ENCODE measurements around the gene PPP2R2D.
"Not testable (repeated sequence)": the region's sequence is repeated elsewhere in the genome, so short reads cannot be mapped to it uniquely, and the experiment has no call there.

The PPP2R2D gene

DNA sequence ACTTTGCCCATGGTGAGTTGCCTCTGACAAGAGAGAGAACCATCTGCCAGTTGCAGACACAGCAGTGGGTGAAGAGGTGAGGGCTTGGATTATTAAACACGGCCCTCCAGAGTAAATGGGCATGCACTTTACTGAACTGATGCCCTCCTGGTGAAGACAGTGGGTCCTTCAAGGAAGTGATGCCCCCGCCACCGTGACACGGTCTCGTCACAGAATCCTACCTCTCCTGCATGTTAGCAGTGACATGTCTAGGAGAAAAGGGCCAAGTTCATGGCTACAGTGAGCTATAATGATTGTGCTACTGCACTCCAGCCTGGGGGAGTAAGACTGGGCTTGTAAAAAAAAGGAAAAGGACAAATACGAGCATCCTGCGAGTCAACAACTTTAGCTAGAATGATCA lies 78.5 kb downstream of the PPP2R2D start:
- DNase-seq: no peak

DNA sequence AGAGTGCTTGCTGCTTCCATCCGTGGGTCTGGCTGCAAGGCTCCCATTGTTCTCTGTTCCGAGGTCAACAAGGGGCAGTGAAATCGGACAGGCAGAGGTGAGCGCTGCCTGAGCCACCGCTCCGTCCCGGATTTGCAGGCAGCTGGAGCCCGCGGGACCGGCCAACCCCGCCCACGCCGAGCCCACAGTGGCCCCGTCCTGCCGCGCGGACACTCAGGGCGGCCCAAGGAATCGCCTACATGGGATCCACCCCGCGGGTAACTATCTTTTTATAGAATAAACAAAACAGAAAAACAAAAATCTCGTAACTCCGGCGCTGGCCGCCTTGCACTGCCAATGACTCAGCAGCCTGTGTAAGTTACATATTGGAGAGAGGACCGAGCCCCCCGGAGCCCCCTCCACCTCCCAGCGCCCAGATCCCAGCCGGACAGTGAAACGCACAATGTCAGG lies 79.0 kb downstream of the PPP2R2D start:
- no peak for DNase-seq

DNA sequence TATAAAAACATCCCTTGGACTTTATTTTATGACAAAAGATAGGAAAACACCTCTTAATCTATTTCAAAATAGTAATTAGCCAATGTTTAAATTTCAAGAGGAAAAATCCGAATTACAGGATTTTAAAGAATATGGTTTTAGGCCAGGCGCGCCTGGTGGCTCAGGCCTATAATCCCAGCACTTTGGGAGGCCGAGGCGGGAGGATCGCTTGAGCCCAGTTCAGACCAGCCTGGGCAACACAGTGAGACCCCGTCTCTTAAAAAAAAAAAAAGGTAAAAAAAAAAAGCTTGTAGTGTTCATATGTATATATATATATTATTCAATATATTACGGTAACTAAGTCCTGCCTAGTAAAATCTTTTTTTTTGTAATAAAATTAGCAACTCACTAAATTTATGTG lies 79.5 kb downstream of the PPP2R2D start:
- no peak for DNase-seq

DNA sequence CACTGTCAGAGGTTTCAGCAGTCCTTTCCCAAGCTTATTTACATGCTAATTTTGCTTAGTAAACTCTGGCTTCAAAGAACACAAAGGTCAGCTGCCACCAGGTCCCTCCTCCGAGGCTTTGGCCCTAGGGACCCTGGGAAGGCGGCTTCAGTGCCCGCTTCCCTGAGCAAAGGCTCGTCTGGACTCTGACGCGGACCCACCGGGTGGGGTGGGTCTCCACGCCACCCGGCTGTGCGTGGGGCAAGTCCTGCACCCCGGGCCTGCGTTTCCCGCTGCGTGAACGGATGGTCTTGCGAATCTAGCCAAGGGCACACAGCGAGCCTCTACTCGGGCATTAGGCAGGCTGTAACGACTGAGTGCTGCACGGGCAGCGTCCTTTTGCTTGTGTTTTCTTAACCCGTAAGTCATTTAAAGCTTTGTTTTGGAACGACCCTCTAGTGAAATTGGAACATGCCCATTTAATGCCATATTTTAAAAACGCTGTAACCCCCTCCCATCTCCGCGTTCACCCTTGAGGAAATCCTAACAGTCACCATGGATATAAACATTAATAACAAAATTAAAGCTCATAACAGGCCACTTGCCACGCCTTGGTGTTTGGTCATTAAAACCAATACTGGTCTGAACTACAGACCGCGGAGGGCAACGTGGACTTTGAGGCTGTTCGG lies 80.1 kb downstream of the PPP2R2D start:
- DNase-seq: peak in 1 of 2 experiments; percentile 7

DNA sequence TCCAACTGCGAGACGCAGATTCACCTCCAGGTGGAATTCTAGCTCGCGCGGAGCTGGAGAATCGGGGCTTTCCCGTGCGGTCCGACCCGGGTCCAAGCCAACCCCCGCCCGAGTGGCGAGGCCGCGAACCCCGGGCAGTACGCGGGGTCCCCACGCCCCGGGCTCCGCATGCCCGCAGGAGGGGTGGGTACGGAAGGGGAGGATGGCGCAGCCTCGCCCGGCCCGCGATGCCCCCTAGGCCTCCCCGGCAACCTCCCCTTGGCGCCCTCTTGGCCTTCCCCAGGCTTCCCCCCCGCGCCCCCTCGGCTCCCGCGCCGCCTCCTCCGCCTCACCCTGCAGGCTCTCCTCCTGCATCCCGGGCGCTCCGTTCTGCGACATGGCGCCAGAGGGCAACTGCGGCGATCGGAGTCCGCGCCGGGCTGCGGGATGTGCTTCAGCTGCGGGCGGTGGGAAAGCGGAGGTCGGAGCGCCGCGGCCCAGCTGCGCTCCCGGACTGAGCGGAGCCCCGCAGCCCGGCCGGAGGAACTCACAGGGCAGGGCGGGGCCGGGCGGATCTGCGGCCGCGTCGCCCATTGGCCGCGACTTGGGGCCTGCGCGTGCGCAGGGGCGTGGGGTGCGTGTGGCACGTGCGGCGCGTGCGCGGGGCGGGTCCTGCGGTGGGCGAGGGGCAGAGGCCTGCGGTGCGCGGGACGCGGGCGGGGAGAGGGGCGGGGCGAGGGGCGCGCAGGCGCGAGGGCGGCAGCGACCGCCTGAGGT lies 80.8 kb downstream of the PPP2R2D start, which contains the start of gene BNIP3:
Gene BNIP3, minus strand, starts transcription at position 495 of the 756 bp plus-strand sequence. Its CDS starts 117 bp downstream, at position 378.
- peak; percentile 61 to 91 for DNase-seq

DNA sequence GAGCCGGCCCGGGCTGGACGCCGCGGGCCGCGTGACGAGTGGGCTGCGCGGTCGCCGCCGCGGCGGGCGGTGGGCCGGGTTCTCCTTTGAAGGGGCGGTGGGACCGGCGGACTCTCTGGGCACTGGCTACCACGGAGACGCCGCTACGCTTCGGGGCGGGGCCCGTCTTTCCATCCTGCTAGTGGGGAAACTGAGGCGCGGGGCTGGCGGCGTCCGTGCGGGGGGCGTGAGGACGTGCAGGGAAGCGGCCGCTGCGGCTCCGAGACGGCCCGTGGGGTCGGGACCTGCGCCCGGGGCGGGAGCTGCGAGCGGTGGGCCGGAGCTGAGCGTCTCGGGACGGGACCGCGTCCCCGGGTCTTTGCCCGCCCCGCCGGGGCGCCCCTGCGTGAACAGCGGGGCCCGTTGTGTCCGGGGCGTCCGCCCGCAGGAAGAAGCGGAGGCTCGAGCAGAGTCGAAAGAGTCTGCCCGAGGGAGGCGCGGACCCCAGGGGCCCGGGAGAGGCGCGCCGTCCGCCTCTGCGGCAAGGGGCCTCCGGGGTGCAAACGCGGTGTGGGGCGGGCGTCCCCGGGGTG lies 81.5 kb downstream of the PPP2R2D start:
- DNase-seq: no peak

DNA sequence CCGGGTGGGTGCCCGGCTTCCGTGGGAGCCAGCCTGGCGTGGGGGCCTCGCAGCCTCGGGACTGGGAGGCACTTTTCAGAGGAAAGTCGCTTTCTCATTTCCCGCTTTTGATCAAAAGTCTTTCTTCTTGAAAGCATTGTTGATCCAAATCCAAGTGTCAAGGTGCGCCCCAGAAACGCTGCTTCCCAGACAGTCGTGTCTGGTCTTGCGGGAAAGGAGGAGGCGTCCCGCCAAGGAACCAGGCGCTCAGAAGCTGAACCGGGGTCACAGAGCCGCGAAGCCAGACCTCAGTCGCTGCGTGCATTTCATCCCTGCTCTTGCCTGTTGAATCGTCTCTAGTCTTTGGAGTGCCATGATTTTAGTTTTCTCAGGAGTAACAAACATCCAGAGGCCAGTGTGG lies 82.0 kb downstream of the PPP2R2D start:
- no peak for DNase-seq

DNA sequence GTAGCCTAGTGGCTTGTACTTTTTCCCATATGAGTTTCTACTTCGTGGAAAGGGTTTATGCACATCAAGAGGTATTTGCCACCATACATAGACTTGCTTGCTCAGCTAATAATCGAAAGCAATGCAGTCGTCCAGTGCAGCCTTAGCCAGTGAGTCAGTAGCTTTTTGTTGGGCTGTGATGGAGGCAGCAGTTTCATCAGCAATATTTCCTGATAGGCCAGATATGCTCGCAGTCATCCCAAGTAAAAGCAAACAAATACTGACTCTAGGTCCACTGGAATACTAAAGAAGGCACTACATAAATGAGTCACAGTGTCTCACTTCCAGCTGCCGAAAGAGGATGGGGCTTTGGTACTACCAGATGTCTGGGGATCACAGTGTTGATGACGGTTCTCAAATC lies 83.0 kb downstream of the PPP2R2D start:
- no peak for DNase-seq

DNA sequence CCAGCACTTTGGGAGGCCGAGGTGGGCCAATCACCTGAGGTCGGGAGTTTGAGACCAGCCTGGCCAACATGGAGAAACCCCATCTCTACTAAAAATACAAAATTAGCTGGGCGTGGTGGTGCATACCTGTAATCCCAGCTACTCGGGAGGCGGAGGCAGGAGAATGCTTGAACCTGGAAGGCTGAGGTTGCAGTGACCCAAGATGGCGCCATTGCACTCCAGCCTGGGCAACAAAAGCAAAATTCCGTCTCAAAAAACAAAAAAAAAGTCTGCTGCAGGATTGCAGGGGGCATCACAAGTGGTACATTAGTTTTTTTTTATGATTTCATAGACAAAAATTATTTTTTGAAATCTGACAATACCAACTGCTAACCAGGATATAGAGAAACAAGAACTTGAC lies 86.0 kb downstream of the PPP2R2D start:
- DNase-seq: not testable (repeated sequence)

DNA sequence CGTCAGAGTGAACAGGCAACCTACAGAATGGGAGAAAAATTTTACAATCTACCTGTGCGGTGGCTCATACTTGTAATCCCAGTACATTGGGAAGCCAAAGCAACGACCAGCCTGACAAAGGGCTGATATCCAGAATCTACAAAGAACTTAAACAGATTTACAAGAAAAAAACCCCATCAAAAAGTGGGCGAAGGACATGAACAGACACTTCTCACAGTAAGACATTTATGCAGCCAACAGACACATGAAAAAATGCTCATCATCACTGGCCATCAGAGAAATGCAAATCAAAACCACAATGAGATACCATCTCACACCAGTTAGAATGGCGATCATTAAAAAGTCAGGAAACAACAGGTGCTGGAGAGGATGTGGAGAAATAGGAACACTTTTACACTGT lies 86.5 kb downstream of the PPP2R2D start:
- DNase-seq: not testable (repeated sequence)

DNA sequence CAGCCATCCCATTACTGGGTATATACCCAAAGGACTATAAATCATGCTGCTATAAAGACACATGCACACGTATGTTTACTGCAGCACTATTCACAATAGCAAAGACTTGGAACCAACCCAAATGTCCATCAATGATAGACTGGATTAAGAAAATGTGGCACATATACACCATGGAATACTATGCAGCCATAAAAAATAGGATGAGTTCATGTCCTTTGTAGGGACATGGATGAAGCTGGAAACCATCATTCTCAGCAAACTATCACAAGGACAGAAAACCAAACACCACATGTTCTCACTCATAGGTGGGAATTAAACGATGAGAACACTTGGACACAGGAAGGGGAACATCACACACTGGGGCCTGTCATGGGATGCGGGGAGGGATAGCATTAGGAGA lies 87.0 kb downstream of the PPP2R2D start:
- not testable (repeated sequence) for DNase-seq

DNA sequence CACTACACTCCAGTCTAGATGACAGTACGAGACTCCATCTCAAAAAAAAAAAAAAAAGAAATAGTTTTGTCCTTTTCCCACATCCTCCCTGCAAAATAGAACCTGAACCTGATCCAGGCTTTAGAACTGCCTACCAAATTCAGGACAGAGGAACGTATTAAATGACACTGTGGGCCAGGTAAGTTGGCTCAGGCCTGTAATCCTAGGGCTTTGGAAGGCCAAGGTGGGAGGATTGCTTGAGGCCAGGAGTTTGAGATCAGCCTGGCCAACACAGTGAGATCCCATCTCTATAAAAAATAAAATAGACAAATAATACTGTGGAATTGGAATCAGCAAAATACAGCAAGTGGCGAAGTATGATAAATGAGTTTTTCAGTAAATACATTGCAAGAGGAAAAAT lies 90.9 kb downstream of the PPP2R2D start:
- no peak for DNase-seq

DNA sequence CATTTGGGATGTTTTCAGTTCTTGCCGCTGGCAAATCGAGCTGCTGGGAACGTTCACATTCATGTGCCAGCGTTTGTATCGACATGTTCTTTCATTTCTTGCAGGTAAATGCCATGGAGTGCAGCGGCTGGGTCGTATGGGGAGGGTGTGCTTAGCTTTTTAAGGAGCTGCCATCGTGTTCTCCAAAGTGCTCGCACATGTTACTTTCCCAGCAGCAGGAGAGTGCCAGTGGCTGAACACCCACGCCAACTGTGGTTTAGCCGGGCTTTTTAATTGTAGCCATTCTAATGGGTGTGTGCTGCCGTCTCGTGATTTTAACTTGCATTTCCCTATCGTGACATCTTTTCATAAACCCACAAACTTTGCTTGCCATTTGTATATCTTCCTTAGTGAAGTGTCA lies 92.5 kb downstream of the PPP2R2D start:
- DNase-seq: no peak

DNA sequence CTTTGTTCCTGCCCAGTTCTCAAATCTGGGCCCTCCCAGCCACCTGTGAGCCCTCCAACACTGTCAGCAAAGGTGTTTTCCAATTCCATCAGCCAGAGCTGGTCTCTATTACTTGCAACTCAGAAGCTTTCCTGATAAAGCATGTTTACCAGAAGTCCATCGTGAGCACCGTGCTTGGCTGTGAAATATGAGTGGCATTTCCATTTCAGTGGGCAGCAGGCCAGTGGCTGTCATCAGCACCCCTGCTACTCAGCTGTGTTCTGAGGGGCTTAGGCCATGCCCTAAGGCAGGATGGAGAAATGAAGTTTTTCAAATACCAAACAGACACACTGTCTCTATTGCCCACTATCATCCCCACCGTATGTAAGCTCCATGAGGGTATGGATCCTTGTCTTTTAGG lies 93.6 kb downstream of the PPP2R2D start:
- DNase-seq: no peak

DNA sequence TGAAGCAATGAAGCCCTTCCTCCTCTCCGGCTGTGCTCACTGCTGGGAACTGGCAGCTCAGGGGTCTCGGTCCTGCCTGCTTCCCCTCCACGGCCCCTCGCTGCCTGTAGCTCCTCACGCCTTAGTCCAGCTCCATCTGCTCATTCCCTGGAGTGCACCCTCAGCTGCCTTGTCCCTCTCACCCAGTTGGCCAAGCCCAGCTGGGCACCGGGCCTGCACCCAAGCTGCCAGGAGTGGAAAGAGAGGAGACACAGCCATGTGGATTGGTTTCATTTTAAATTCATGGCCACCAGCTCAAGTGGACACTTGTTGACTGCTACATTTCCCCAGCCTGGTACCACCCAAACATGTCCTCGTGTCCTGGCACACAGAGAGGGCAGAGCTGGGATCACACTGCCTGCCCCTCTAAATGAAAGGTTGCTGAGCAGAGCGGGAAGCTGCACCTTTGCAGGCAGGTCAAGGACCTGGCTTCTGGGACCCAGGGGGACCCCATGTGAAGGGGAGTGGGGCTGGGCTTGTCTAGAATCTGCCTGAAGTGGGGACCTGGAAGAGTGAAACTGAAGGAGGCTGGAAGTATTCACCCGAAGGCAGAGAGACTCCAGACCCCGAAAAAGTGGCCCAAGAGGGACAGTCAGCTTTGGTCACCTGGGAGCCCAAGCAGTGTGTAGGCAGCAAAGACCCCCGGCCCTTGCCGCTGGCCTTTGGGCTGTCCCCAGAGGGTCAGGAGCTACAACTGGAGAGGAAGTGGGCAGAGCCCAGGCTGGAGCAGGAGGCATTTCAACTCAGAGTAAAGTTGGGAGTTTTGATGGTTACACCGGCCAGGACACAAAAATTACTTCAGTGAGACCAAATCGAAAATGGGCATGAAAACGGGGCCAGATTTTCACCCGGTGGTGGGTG lies 95.9 kb downstream of the PPP2R2D start:
- DNase-seq: no peak

DNA sequence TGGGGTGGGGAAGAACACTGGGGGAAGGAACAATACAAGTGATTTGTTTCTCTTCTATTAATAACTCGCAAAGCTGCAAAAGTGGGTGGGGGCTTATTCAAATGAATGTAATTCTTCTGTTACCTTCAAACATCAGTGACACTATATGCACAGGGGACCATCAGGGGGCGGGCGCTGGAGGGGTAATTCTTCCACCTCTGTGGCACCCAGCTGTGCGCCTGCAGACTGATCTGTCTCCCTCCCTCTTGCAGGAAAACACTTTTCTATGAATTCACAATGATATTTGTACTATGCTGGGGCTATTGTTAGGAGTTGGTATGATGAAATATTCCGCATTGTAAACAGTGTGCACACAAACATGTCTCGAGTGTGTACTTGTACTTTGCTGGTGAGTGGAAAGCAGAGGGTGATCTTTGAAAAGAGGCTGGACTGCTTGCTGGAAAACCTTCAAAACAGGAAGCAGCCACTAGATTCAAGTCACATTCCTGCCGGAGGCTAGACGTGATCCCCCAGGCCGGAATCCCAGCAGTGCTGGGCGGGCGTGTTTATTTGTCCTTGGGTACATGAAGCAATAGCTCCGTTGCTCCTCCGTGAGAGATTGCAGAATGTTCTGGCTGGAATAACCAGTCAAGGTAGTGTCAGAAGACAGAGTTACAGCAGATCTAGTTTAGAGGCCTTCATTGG lies 96.7 kb downstream of the PPP2R2D start:
- DNase-seq: no peak

DNA sequence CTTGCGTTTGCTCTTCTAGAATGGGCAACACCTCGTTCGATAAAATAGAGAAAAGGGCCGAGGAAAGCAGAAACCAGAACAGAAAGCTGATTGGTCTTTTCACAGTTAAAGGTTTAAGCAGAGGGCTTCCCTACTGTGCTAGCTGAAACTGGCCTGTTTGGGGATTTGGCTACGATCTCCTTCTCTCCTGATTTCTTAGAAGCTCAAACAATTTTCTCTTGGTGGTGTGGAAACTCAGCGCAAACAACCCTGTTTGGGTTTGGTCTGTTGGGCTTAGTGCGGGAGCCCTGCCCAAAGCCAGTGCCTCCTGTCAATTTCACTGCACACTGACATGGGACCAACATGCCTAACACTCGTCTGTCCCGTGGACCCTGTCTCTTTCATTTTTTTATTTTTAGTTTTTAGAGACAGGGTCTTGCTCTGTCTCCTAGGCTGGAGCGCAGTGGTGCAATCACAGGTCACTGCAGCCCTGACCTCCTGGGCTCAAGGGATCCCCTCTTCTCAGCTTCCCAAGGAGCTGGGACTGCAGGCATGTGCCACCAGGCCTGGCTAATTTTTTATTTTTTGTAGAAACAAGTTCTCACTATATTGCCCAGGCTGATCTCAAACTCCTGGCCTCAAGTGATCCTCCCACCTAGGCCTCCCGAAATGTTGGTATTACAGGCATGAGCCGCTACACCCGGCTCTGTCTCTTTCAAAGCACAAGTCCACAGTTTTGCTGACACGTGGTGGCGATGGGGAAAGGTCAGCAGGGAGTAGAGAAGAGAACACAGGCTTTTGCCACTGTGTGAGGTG lies 97.4 kb downstream of the PPP2R2D start:
- DNase-seq: no peak

DNA sequence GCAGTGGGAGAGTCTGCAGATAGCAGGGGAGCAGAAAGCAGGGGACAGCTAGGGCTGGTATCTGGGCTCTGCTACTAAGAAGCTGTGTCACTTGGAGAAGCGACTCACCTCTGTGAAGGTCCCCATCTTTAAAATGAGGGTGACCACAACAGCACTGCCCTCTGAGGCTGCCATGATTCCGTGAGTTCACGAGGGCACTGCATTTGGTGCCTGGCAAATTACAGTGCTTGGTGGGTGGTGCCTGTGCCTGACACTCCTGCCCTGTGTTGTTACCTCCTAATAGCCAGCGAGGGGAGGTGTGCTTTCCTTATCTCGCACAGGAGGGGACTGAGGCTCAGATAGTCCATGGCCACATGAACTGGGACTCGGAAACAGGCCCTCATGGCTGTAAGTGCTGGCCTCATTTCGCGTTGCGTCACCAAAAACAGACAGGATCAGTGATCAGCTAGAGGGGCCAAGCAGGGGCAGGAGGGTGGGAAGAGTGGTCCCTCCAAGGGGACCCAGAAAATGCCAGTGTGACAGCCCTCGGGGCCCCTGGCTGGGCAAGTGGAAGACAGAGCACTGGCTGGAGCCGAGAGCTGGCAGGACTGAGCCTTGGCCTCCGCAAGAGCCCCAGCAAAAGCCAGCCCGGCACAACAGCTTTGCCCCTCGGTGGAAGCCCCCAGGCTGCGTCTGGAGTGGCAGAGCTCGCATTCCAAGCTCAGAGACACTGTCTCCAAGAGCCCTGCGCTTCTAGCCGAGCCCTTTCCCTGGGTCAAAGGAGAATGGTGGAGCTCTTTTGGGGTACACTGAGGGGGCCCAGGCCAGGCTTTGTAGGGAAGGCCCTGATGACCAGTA lies 98.3 kb downstream of the PPP2R2D start:
- no peak for DNase-seq

DNA sequence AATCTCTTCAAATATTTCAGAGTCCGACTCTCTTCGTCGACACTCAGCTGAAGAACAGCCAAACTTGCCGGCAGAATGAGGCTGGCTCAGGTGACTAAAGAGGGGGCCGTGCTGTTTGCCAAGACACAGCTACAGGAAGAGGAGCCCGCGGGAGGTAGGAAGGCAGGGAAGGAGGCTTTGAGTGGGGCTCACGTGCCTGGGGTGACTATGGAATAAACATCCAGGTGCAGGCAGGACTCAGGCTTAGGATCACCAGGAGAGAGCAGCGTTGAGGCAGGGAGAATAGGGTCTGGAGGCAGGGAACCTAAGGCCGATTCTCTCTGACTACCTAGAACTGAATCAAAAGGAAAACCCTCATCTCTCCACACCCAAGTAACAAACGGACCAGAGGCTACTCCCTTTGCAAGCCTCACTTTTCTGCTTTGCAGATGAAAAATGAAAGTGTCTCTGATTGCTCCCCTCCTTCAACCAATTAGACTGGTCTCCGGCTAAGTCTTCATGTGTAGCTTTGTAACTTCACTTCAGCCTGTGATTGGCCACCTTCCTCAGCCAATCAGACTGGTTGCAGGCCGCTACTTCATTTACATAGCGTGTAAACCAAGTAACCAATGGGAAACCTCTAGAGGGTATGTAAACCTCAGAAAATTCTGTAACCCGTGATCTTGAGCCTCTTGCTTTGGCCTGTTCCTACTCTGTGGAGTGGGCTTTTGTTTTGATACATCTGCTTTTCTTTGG lies 100.6 kb downstream of the PPP2R2D start:
- peak in 1 of 2 experiments; percentile 16 for DNase-seq

DNA sequence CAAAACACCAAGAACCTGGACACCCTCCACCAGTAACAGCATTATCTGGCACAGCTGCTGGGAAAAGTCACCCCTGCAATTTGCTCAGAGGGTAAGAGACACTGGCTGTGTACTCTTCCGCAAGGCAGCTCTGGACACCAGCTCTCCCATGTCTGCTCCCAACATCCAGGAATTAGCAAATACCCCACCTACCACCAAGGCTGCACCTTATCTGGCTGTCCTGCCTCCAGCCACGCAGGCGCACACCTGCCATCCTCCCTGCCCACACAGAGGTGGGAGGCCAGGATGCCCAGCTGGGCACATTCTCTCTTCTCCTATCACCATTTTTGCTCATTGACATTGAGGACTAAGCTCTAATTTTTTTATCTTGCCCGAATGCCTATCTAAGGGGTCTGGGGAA lies 101.2 kb downstream of the PPP2R2D start:
- no peak for DNase-seq
